GM12892 (cell line): Measurements from ENCODE around the gene HHIP.

ENCODE experiments used
- POLR2A ChIP-seq: IDR thresholded peaks from 2 replicates; pipeline ENCODE4 v1.6.1; 2011; ENCODE audit warnings: low read depth, low read length, control low read depth
- POLR2AphosphoS5 ChIP-seq: IDR thresholded peaks from 2 replicates; pipeline ENCODE4 v1.6.1; 2011; ENCODE audit warnings: low read depth, low read length, control low read depth
- TAF1 ChIP-seq: IDR thresholded peaks from 2 replicates; pipeline ENCODE4 v1.6.1; 2011; ENCODE audit warnings: low read depth, mild to moderate bottlenecking, control low read depth, low read length, borderline replicate concordance

DNA sequence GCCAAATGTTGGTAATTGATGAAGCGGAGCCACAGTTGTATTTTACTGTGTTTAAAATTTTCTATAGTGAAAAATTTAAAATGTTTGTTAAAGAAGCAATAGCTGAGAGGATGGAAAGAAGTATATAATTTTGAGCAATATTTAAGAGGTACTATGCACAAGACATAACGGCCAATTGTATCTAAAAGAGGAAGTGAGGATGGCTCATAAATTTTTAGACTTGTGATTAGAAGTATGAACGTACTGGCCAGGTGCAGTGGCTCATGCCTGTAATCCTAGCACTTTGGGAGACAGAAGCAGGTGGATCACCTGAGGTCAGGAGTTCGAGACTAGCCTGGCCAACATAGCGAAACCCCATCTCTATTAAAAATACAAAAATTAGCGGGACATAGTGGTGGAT, 12.7 kb upstream of the HHIP start:
- TF ChIP-seq POLR2AphosphoS5 (no peak), POLR2A (no peak), TAF1 (no peak)
